Prostate gland (tissue), 2 donors: ENCODE results near the gene FAM131A. TPM values are rescaled to one million over a fixed set of nuclear protein-coding genes. Genes with fewer than 3 reads are reported as not detected.
A peak's percentile ranks its signal among the peaks of the same experiment; 100 is the strongest.

ENCODE experiments used
- DNase-seq: peaks from one replicate; pipeline ENCODE4 v3.0.0-alpha.2; 2019; ENCODE audit warnings: low spot score
- H3K27ac ChIP-seq, 2 donors: fragments of 200-600 bp; sonication (generic); 2 replicates each; pipeline ENCODE4 v1.5.1; 2017 to 2019
- H3K27me3 ChIP-seq: fragments of 200-600 bp; sonication (generic); replicated peaks from 2 replicates; pipeline ENCODE4 v1.5.1; 2019; ENCODE audit not compliant: insufficient read depth
- H3K36me3 ChIP-seq, 2 donors: fragments of 200-600 bp; sonication (generic); 1 replicate in 1 of 2; 2 replicates in 1 of 2; pipeline versions ENCODE4 v1.5.1 to v1.8.1; 2017 to 2019
- H3K4me1 ChIP-seq: fragments of 200-600 bp; sonication (generic); replicated peaks from 2 replicates; pipeline ENCODE4 v1.5.1; 2019
- H3K4me3 ChIP-seq, 2 donors: fragments of 200-600 bp; sonication (generic); 2 replicates each; pipeline ENCODE4 v1.5.1; 2017 to 2019
- H3K9me3 ChIP-seq: fragments of 200-600 bp; sonication (generic); 2 replicates; pipeline ENCODE4 v1.5.1; 2017
- POLR2A ChIP-seq: fragments of 450-650 bp; IDR thresholded peaks from one replicate; pipeline ENCODE4 v1.6.1; 2016; ENCODE audit warnings: antibody characterized with exemption, mild to moderate bottlenecking
- POLR2AphosphoS5 ChIP-seq: sonication (generic); formaldehyde crosslinking; IDR thresholded peaks from one replicate; pipeline ENCODE4 v1.6.1; 2017; ENCODE audit warnings: antibody characterized with exemption
- WGBS: methylation state at CpG from one replicate; pipeline ENCODE4 v1.1.5; 2018; 5-methylcytosine and 5-hydroxymethylcytosine counted together
- intact Hi-C: fragments of 100-400 bp; cut with DNase I; formaldehyde crosslinking; loops from one replicate; pipeline ENCODE4 v1.14.2; 2022
- total RNA-seq, 2 donors: library from RNA; depleted of rRNA; stranded (reverse); fragments of >200 nt; gene quantifications; one replicate each; pipeline ENCODE4 v1.1.0, GENCODE V29; 2016
- TF ChIP-seq, protein P1 (sequence below), 4 experiments: fragments of 200-600 bp in 2 of 4; fragments of 450-650 bp in 2 of 4; sonication (generic) in 2 of 4; IDR thresholded peaks; 1 replicate in 3 of 4; 2 replicates in 1 of 4; pipeline ENCODE4 v1.5.1; 2016 to 2019; ENCODE audit warnings: antibody characterized with exemption in 4 of 4, mild to moderate bottlenecking in 2 of 4, moderate library complexity in 2 of 4

Gene FAM131A
- total RNA-seq, 2 donors from 2014 or later: 22.0 to 71.0 TPM

DNA sequence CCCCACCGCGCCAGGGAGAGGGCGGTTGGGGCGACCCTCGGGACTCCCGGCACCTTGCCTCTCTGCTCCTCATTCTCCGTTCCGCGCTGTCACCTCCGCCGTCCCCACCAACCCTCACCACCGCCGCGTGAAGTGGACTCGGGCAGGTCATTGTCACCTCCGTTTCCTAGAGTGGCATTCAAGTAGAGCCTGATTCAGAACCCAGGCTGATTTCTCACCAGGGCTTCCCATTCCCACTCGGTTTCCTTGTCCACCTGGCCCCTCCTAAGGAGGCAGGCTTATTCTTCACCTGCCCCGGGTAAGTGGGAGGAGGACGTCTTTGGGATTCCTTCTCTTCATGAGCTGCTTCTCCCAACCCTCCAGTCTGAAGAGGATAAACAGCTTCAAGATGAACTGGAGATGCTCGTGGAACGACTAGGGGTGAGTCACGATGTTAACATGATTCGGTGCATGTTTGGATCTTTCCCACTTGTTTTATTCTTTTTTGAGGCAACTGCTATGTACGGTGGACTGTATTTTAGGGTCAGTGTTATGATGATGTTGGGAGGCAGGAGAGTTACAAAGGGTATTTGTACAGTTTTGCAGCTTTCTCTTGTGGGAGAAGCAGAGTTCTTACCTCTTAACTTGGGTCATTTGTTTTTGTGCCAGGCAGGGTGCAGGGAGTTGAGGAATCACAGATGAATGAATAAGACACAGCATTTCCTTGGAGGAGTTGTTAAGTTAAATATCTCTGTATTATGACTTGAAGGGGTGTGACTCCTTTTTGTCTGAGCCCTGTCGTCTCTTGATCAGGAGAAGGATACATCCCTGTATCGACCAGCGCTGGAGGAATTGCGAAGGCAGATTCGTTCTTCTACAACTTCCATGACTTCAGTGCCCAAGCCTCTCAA is 37.7 kb upstream of the FAM131A start:
- no peaks in the 10 kb centered on the region for H3K27me3 ChIP-seq
- TF ChIP-seq POLR2A (no peak), POLR2AphosphoS5 (no peak)
- TF ChIP-seq, protein P1, sequence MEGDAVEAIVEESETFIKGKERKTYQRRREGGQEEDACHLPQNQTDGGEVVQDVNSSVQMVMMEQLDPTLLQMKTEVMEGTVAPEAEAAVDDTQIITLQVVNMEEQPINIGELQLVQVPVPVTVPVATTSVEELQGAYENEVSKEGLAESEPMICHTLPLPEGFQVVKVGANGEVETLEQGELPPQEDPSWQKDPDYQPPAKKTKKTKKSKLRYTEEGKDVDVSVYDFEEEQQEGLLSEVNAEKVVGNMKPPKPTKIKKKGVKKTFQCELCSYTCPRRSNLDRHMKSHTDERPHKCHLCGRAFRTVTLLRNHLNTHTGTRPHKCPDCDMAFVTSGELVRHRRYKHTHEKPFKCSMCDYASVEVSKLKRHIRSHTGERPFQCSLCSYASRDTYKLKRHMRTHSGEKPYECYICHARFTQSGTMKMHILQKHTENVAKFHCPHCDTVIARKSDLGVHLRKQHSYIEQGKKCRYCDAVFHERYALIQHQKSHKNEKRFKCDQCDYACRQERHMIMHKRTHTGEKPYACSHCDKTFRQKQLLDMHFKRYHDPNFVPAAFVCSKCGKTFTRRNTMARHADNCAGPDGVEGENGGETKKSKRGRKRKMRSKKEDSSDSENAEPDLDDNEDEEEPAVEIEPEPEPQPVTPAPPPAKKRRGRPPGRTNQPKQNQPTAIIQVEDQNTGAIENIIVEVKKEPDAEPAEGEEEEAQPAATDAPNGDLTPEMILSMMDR (IDR thresholded peaks at IDR 0.05): no peak
- H3K27ac ChIP-seq: peak overlapping the region; percentile 48 to 78
- H3K4me1 ChIP-seq: peaks cover 5% of the 10 kb centered on the region
- 17% methylated on average over 27 of the region's 29 CpGs for WGBS
- intact Hi-C loops: loop anchor here (2.0 to 5.0 kb wide), 3 partner anchors 15 to 127 kb away; partner anchors contain the start of genes AP2M1, CLCN2, EIF4G1 and POLR2H
- peak overlapping the region; percentile 54 to 89 for H3K4me3 ChIP-seq
- H3K36me3 ChIP-seq: peaks cover 11 to 21% of the 10 kb centered on the region in 2 donors
- no peak for DNase-seq
- no peaks in the 10 kb centered on the region for H3K9me3 ChIP-seq

DNA sequence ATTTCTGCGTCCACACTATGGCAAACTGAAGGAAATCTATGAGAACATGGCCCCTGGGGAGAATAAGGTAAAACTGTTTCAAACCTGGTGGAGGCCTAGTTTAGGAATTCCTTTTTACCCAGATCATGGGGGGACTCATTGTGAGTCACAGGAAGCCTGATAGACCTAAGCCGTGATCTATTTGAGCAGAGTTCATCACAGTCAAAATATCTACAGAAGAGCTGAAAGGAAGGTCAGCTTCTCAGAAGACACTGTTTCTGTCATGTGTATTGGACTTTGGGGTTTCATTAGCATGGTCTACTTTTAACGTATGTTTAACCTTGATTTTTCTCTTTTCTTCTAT is 37.1 kb upstream of the FAM131A start:
- Histone ChIP-seq H3K4me1 (peaks cover 5% of the 10 kb centered on the region), H3K27ac (no peak overlapping the region), H3K9me3 (no peaks in the 10 kb centered on the region), H3K4me3 (no peak overlapping the region), H3K27me3 (no peaks in the 10 kb centered on the region), H3K36me3 (peaks cover 11 to 21% of the 10 kb centered on the region in 2 donors)
- intact Hi-C loops: no loop called here
- DNase-seq: no peak
- 83% methylated on average over 3 of the region's 3 CpGs for WGBS
- TF ChIP-seq POLR2A: no peak
- no peak for TF ChIP-seq POLR2AphosphoS5
- TF ChIP-seq, protein P1 (IDR thresholded peaks at IDR 0.05): no peak

DNA sequence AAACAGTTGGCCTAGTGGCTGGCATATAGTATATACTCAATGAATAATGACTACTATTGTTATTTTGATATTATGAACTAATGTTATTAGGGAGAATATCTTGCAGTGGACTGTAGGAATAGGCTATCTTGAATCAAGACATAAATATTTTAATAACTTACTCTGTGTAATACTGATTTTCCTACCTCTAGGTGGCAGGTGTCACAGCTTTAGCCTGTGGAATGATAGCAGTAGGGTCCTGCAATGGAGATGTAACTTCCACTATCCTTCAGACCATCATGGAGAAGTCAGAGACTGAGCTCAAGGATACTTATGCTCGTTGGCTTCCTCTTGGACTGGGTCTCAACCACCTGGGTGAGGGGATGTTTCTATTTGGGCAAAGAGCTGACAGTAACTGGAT is 31.8 kb upstream of the FAM131A start:
- intact Hi-C loops: no loop called here
- 73% methylated on average over 1 of the region's 1 CpG for WGBS
- no peaks in the 10 kb centered on the region for H3K9me3 ChIP-seq
- TF ChIP-seq, protein P1 (IDR thresholded peaks at IDR 0.05): peak in 3 of 4 experiments; percentile 24 to 28 (median 28)
- no peak for TF ChIP-seq POLR2AphosphoS5
- no peaks in the 10 kb centered on the region for H3K4me1 ChIP-seq
- H3K4me3 ChIP-seq: no peak overlapping the region
- peaks cover 11 to 47% of the 10 kb centered on the region in 2 donors for H3K36me3 ChIP-seq
- no peak for DNase-seq
- H3K27ac ChIP-seq: no peak overlapping the region
- H3K27me3 ChIP-seq: no peaks in the 10 kb centered on the region

DNA sequence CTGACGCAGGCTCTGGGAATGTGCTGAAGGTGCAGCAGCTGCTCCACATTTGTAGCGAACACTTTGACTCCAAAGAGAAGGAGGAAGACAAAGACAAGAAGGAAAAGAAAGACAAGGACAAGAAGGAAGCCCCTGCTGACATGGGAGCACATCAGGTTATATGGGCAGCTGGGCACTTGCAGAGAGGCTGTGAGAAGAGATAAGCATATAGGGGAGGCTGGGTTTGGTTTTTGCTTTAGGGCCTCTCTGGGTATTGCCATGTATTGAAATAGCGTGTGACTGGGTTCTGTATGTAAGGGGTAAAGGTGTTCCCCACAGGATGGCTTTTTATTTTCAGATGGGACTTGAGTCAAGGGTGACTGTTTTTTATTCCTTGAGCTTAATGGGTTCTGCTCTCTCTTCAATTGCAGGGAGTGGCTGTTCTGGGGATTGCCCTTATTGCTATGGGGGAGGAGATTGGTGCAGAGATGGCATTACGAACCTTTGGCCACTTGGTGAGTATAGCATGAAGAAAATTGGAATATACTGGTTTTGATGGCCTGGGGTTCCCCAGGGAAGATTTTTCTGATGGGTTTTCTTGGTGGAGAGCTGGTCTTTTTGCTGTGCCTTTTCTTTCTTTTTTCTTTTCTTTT is 30.9 kb upstream of the FAM131A start:
- intact Hi-C loops: no loop called here
- H3K4me1 ChIP-seq: no peaks in the 10 kb centered on the region
- no peak overlapping the region for H3K27ac ChIP-seq
- DNase-seq: no peak
- no peak for TF ChIP-seq POLR2AphosphoS5
- no peaks in the 10 kb centered on the region for H3K9me3 ChIP-seq
- WGBS: 93% methylated on average over 4 of the region's 4 CpGs
- H3K4me3 ChIP-seq: no peak overlapping the region
- H3K36me3 ChIP-seq: peaks cover 11 to 47% of the 10 kb centered on the region in 2 donors
- no peaks in the 10 kb centered on the region for H3K27me3 ChIP-seq

DNA sequence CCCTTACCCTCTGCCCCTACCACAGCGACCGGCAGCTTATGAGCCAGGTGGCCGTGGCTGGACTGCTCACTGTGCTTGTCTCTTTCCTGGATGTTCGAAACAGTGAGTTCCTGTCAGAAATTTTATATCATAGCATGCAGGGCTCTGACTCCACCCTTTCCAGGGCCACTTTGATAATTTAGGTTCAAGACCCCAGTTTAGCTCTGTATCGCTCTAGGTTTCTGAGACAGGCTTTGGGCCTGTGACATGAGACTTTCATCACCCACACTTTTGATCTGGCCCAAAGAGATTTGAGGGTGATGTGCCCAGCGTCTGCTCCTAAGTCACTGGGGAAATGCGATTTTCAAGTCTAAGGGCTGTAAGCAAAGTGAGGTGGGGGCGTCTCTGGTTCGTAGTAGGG is 29.5 kb upstream of the FAM131A start:
- intact Hi-C loops: no loop called here
- Histone ChIP-seq H3K27ac (no peak overlapping the region), H3K9me3 (no peaks in the 10 kb centered on the region), H3K4me1 (no peaks in the 10 kb centered on the region), H3K4me3 (no peak overlapping the region), H3K27me3 (no peaks in the 10 kb centered on the region), H3K36me3 (peaks cover 11 to 34% of the 10 kb centered on the region in 2 donors)
- TF ChIP-seq, protein P1 (IDR thresholded peaks at IDR 0.05): no peak
- TF ChIP-seq POLR2A: no peak
- no peak for TF ChIP-seq POLR2AphosphoS5
- WGBS: 90% methylated on average over 9 of the region's 9 CpGs
- DNase-seq: no peak
